ENCODE results near the gene GINM1.

The GINM1 gene

DNA sequence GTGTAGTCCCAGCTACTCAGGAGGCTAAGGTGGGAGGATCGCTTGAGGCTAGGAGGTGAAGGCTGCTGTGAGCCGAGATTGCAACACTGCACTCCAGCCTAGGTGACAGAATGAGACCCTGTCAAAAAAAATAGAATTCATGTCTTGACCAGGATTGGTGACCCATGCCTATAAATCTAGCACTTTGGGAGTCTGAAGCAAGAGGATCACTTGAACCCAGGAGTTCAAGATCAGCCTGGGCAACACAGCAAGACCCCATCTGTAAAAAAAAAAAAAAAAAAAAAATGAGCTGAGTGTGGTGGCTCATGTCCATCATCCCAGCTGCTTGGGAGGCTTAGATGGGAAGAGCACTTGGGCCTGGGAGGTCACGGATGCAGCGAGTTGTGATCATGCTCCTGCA is 34.3 kb downstream of the GINM1 start:
- no peak for DNase-seq

- DNase-seq: no peak
These were observed 42.3 kb downstream of the GINM1 start for GRCh38 chr6:149608381-149608982.

DNA sequence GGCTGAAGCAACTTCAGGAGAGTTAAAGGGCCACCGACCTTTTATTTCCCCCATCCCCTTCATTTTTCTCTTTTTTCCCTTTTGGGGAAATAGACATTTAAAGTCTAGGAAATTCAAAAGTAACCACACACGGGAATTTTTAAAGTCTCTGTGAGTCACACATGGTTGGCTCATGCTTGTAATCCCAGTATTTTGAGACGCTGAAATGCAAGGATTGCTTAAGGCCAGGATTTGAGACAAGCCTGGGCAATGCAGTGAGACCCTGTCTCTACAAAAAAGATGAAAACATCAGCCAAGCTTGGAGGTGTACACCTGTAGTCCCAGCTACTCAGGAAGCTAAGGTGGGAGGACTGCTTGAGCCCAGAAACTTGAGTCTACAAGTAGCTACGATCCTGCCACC is 48.2 kb downstream of the GINM1 start:
- DNase-seq: no peak

DNA sequence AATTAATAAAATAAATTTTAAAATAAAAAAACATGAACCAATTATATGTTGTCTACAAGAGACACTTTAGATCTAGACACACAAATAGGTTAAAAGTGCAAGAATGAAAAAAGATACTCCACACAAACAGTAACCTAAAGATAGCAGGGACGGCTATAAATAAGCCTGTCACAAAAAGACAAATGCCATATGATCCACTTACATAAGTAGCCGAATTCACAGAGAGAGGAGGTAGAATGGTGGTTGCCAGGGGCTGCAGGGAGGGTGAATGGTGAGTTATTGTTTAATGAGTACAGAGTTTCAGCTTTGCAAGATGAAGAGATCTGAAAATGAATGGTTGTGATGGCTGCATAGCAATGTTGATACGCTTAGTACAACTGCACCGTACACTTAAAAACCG is 49.6 kb downstream of the GINM1 start:
- DNase-seq: no peak

GRCh38 chr6:149627672-149628071 is 61.5 kb downstream of the GINM1 start:
- DNase-seq: no peak

DNA sequence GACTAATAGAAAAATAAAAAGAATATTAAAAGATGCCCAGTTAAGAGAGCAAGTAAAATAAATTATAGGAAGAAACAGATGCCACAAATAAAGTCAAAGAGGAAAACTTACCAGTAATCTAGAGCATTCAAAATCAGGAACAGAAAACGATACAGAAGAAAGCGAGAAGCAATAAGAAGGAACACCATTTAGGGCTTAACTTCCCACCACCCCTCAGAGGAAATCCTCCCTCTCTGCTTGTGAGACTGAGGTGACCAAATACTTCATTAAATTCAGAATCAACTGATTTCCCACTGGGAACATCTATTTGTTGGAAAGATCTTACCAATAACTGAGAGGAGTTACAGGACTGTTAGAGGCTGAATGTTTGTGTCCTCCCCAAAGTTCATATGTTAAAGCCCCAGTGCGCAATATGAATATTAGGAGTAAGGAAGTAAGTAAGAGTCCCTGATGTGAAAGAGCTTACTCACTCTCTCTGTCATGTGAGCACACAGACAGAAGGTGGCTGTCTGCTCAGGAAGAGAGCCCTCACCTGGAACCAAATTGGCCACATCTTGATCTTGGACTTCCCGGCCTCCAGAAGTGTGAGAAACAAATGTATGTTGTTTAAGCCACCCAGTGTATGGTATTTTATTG is 62.8 kb downstream of the GINM1 start:
- no peak for DNase-seq

DNA sequence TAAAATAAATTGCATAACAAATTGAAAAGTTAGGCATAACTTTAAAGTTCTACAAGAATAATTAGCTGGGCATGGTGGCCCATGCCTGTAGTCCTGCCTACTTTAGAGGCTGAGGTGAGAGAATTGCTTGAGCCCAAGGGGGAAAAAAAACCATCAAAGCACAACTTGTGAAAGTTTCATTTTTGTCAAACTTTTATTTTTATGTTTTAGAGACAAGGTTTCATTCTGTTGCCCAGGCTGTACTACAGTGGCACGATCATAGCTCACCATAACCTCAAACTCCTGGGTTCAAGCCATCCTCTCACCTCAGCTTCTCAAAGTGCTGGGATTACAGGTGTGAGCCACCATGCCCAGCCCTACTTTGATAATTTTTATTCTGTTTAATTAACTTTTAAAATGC is 68.1 kb downstream of the GINM1 start:
- DNase-seq: no peak

DNA sequence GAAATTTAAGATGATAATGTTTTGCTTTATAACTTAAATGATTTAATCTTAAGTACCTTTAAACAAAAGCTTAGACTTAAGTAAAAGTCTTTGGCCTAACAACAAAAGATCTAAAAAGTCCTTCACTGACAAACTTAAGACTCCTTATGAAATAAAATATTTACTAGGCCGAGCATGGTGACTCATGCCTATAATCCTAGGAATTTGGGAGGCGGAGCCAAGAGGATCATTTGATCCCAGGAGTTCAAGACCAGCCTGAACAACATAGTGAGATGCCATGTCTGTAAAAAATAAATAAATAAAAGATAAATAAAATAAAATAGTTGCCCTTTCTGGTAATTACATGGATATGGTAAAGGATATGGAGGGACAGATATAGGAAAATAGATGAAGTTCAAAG is 69.9 kb downstream of the GINM1 start:
- DNase-seq: no peak

Measured in activated gamma-delta T cell treated with Interleukin-2 at 50 U/mL for 16 hours (primary cell).